HG03342 (cell line): ENCODE results near the gene CELF2.
A peak's percentile ranks its signal among the peaks of the same experiment; 100 is the strongest.
"Not testable (repeated sequence)": the region's sequence is repeated elsewhere in the genome, so short reads cannot be mapped to it uniquely, and the experiment has no call there.

ENCODE experiments used
- ATAC-seq: cut with Tn5 transposase; IDR thresholded peaks from one replicate; pipeline ENCODE4 v1.9.1; 2021; ENCODE audit warnings: mild to moderate bottlenecking, moderate library complexity; ENCODE audit not compliant: unreplicated experiment

The CELF2 gene

GRCh38 chr10:11167233-11167966 lies 149.7 kb downstream of the CELF2 start:
- no peak for ATAC-seq

GRCh38 chr10:11168423-11169090 lies 150.9 kb downstream of the CELF2 start:
- ATAC-seq, result no peak

GRCh38 chr10:11169976-11170375 lies 152.3 kb downstream of the CELF2 start:
- no peak for ATAC-seq

- ATAC-seq, result no peak
Observed at GRCh38 chr10:11170574-11170973, 152.9 kb downstream of the CELF2 start.

- ATAC-seq, result peak; percentile 42
Observed at GRCh38 chr10:11170993-11171851, 153.6 kb downstream of the CELF2 start.

- no peak for ATAC-seq
Observed at GRCh38 chr10:11173042-11173441, 155.4 kb downstream of the CELF2 start.

- ATAC-seq, result peak; percentile 36
Observed at GRCh38 chr10:11175823-11176243, 158.2 kb downstream of the CELF2 start.

GRCh38 chr10:11176746-11177145 lies 159.1 kb downstream of the CELF2 start:
- no peak for ATAC-seq

- ATAC-seq, result no peak
Observed at GRCh38 chr10:11177381-11177780, 159.7 kb downstream of the CELF2 start.

GRCh38 chr10:11177926-11178471 lies 160.3 kb downstream of the CELF2 start:
- no peak for ATAC-seq

GRCh38 chr10:11178606-11179515 lies 161.2 kb downstream of the CELF2 start:
- peak; percentile 90 for ATAC-seq

- ATAC-seq, result no peak
Observed at GRCh38 chr10:11179516-11180105, 161.9 kb downstream of the CELF2 start.

GRCh38 chr10:11180228-11180627 lies 162.6 kb downstream of the CELF2 start:
- ATAC-seq, result no peak

GRCh38 chr10:11181978-11182377 lies 164.3 kb downstream of the CELF2 start:
- ATAC-seq, result no peak

- ATAC-seq, result no peak
Observed at GRCh38 chr10:11183015-11183414, 165.3 kb downstream of the CELF2 start.

GRCh38 chr10:11184093-11184492 lies 166.4 kb downstream of the CELF2 start:
- no peak for ATAC-seq

GRCh38 chr10:11185128-11185665 lies 167.5 kb downstream of the CELF2 start:
- not testable (repeated sequence) for ATAC-seq

- no peak for ATAC-seq
Observed at GRCh38 chr10:11186374-11186773, 168.7 kb downstream of the CELF2 start.

- ATAC-seq, result no peak
Observed at GRCh38 chr10:11189582-11190376, 172.1 kb downstream of the CELF2 start.
